Activated T-helper 9 cell treated with anti-CD3 and anti-CD28 coated beads, Interleukin-2, amount 50 U/mL, for 16 hours (primary cell): ENCODE results near the gene SPATS1.
"Not testable (repeated sequence)": the region's sequence is repeated elsewhere in the genome, so short reads cannot be mapped to it uniquely, and the experiment has no call there.

ENCODE experiments used
- DNase-seq: peaks from one replicate; pipeline ENCODE4 v3.0.0-alpha.2; 2020; ENCODE audit warnings: low read depth

SPATS1 gene

GRCh38 chr6:44311304-44311703 lies 31.1 kb upstream of the SPATS1 start:
- DNase-seq, result no peak

GRCh38 chr6:44311767-44312166 lies 30.7 kb upstream of the SPATS1 start:
- DNase-seq, result no peak

GRCh38 chr6:44312901-44313788 lies 29.3 kb upstream of the SPATS1 start, which contains the start of gene AARS2:
Gene AARS2 (minus strand): TSS chr6:44313347. CDS start chr6:44313323, 24 bp downstream.
- peak; percentile 88 for DNase-seq

DNA sequence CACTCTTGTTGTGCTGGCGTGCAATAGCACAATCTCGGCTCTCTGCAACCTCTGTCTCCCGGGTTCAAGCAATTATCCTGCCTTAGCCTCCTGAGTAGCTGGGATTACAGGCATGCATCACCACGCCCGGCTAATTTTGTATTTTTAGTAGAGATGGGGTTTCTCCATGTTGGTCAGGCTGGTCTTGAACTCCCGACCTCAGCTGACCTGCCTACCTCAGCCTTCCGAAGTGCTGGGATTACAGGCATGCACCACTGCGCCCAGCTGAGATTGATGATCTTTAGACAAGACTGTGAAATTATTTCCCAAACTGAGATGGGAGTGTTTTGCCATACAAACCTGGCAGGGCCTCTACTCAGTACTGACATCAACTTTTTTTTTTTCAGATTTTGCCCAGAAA lies 27.8 kb upstream of the SPATS1 start:
- not testable (repeated sequence) for DNase-seq

- DNase-seq, result no peak
Measured at GRCh38 chr6:44315516-44315915, 26.9 kb upstream of the SPATS1 start.

DNA sequence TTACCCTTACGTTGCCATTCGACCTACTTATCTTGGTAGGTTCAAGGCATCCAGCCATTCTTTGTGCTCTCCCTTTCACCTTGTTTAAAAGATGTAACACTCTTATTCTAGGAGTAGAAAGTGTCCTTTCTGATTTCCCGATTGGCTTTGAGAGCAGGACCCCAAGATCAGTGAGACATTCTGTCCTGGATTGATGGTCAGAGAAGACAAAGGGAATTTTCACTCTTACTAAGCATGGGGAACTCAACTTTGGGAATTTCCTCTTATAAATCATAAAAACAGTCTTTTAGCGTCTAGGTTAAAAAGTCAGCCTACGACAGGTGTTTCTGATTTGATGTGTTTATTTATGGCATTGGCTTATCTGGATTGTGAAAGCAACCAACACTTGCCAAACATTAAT lies 26.5 kb upstream of the SPATS1 start:
- DNase-seq, result no peak

- DNase-seq, result no peak
Measured at GRCh38 chr6:44316481-44316880, 26.0 kb upstream of the SPATS1 start.

- not testable (repeated sequence) for DNase-seq
Measured at GRCh38 chr6:44317136-44317631, 25.3 kb upstream of the SPATS1 start.

- no peak for DNase-seq
Measured at GRCh38 chr6:44321210-44321609, 21.2 kb upstream of the SPATS1 start.

- DNase-seq, result no peak
Measured at GRCh38 chr6:44327096-44327495, 15.4 kb upstream of the SPATS1 start.

- DNase-seq, result no peak
Measured at GRCh38 chr6:44327760-44328159, 14.7 kb upstream of the SPATS1 start.

DNA sequence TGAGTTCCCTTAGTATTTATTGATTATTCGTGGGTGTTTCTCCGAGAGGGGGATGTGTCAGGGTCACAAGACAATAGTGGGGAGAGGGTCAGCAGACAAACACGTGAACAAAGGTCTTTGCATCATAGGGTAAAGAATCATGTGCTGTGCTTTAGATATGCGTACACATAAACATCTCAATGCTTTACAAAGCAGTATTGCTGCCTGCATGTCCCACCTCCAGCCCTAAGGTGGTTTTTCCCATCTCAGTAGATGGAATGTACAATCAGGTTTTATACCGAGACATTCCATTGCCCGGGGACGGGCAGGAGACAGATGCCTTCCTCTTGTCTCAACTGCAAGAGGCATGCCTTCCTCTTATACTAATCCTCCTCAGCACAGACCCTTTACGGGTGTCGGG lies 14.2 kb upstream of the SPATS1 start:
- DNase-seq, result not testable (repeated sequence)

GRCh38 chr6:44329858-44330257 lies 12.6 kb upstream of the SPATS1 start:
- DNase-seq, result no peak

DNA sequence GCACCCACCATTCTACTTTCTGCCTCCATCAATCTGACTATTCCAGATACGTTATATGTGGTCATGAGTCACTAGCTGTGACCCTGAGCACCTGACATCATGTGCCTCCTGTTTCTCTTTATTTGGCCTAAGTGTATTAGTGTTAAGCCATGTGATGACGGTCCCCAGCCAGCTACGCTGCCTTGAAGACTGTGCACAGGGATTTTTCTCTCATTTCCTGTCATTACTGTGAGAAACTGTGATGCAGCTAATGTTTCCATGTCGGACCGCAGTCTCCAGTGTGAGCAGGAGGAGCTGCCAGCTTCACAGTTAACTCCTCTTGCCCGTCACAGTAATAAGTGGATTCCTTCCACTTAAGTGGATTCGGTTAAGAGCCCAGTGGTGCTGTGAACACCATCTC lies 9.9 kb upstream of the SPATS1 start:
- no peak for DNase-seq

DNA sequence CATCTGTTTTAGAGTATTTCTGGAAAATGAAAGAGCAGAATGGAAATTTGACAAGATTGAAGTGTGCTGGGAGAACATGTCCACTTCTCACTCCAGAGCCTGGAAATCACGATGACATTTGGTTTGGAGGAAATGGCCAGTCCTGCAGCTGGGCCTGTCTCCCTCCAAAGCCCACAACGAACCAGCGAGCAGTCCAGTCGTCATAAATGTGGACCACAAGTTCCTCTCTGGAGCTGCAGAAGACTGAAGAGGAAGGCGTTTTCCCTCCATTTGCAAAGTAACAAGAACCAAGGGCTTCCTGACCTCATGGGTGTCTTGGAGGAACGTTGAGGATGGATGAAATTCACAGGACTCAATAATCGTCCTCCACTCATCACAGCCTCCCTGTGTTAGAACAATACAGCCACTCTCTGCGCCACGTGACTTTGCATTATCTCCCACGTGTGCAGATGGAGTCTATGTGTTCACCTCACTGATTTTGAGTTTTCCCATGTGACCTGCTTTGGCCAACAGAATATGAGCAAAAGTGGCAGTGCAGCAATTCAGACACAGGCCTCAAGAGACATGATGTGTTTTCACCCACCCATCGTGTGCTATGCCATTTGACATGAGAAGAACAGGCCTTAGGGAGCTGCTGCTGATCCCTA lies 9.1 kb upstream of the SPATS1 start:
- no peak for DNase-seq

DNA sequence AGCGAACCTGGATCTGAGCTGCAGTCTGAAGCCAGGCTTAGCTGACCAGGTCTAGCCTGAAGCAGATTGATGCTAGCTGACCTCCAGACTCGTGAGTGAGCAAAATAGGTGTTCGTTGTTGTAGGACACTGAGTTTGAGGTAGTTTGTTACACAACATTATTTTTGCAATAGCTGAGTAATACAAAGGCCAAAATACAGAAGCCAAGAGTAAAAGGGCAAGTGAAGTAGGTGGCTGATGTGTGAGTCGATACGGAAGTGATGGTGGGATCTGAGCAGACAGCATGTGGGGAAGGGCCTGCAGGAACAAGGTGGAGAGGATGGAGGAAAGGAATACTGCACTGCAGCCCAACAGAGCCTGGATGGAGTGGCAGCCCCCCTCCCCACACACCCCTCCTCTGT lies 8.5 kb upstream of the SPATS1 start:
- no peak for DNase-seq

GRCh38 chr6:44335631-44336030 lies 6.8 kb upstream of the SPATS1 start:
- no peak for DNase-seq

GRCh38 chr6:44338228-44339122 lies 4.0 kb upstream of the SPATS1 start:
- peak; percentile 45 for DNase-seq

- no peak for DNase-seq
Measured at GRCh38 chr6:44339301-44339700, 3.1 kb upstream of the SPATS1 start.

DNA sequence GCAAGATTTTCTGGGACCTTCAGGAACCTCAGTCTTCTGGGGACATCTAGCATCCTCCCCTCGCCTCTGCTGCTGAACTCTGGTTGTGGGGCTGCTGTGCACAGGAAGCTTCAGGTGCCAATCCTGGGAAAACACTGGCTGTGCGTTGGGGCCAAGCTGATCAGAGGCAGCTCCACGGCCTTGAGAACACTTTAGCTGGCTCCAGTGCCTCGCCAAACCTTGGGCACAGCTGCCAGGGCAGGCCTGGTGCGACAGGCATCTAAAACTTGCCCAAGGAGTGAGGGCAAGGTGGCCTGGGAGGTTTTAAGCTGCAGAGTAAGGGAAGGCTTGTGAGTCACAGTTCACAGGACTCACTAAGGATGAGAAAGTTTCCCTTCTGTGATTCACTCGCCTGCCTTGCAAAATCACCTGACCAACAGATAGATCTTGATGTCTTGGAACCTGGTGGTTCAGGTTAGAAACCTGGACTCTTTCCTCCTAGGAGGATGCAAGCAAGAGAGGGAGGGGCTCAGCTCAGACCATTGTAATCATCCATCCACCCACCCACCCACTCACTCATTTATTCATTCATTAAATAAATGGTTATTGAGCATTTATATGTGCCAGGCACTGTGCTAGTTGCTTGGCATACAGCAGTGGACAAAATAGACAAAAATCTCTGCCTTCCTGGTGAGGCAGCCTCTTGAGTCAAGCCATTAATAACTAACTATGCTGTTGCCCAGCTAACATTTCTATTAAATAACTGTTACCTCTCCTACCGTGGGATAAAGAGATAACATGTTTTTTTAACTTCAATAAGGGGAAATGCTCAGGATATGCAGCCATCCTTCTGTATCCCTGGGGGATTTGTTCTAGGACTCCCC lies 2.5 kb upstream of the SPATS1 start:
- no peak for DNase-seq
